Stimulated activated CD8-positive, alpha-beta memory T cell treated with anti-CD3 and anti-CD28 coated beads, Interleukin-7, amount 100 ng/mL, for 24 hours (primary cell): ENCODE data around the gene UBE2I.
"Not testable (repeated sequence)": the region's sequence is repeated elsewhere in the genome, so short reads cannot be mapped to it uniquely, and the experiment has no call there.

Experiments used
- DNase-seq: peaks from one replicate; pipeline ENCODE4 v3.0.0-alpha.2; 2020; ENCODE audit warnings: low read depth

Gene UBE2I

DNA sequence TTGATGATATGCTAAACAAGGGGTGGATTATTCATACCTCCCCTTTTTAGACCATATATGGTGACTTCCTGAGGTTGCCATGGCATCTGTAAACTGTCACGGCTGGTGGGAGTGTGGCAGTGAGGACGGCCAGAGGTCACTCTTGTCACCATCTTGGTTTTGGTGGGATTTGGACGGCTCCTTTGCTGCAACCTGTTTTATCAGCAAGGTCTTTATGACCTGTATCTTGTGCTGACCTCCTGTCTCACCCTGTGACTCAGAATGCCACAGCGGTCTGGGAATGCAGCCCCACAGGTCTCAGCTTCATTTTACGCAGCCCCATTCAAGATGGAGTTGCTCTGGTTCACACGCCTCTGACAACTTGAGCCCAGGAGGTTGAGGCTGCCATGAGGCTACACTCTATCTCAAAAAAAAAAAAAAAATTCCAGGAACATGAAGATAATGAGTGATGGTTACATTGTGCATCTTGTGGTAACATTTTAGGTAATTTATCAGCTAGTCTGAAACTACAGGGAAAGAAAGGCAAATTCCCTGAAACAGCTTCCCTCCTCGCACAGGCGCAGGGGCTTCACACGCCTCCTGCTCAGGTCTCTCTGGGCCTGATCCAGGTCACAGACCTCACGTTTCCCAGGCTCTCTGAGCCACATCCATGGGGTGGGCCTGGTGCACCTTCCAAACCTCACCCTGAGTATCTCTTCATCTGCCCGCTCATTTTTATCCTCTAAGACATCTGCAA is 15.3 kb upstream of the UBE2I start:
- DNase-seq: no peak

DNA sequence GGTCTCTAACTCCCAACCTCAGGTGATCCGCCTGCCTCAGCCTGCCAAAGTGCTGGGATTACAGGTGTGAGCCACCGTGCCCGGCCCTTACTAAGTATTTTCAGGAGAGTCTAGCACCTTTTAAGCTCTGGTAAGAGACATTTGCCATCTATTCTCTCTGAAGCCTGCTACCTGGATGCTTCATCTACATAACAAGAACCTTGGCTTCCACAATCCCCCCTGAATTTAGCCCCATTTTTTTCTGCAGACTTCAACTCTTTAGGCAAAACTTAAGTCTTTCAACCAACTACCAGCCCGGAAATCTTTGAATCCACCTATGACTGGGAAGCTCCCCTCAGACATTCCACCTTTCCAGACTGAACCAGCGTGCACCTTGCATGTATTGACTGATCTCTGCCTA is 14.0 kb upstream of the UBE2I start:
- no peak for DNase-seq

DNA sequence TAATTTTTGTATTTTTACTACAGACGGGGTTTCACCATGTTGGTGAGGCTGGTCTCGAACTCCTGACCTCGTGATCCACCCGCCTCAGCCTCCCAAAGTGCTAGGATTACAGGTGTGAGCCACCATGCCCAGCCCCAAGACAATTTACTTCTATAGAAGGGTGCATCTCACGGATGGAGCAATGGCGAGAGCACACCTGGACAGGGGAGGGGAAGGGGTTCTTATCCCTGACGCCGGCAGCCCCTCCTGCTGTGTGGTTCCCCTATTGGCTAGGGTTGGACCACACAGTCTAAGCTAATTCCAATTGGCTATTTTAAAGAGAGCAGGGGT is 12.8 kb upstream of the UBE2I start:
- DNase-seq: not testable (repeated sequence)

DNA sequence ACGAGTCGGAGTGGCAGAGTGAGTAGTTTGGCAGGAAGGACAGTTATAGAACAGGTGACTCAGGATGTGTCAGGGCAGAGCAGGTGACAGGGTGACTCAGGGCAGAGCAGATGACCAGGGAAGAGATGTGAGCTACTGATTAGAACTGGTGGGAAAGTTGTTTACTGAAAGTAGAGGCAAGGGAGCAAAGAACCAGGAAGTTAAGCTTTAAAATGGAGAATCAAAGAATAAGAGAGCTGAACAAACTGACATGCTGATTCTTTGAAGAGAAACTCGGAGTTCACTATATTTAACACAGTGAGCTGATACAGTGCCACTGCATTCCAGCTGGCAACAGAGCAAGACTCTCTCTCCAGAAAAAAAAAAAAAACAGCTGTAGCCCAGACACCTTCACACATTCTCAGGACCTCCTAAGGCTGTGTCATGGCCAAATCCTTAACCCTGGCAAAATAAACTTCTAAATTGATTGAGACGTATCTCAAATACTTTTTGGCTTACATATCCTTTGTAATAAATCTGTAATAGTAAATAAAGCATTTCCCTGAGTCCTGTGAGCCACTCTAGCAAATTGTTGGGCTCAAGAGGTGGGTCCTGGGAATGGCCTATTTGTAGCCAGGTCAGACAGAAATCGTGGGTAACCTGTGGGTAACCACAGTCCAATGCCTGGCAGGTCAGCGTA is 12.3 kb upstream of the UBE2I start:
- no peak for DNase-seq

DNA sequence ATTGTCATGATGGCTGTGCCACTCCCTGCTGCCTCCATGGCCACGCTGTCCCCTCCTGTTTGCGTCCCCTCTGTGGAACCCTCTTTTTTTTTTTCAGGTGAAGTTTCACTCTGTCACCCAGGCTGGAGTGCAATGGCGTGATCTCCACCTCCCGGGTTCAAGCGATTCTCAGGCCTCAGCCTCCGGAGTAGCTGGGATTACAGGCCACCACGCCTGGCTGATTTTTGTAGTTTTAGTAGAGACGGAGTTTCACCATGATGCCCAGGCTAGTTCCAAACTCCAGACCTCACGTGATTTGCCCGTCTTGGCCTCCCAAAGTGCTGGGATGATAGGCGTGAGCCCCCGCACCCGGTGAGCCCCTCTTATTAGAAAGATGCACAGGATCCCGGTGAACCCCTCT is 11.0 kb upstream of the UBE2I start:
- DNase-seq: no peak

DNA sequence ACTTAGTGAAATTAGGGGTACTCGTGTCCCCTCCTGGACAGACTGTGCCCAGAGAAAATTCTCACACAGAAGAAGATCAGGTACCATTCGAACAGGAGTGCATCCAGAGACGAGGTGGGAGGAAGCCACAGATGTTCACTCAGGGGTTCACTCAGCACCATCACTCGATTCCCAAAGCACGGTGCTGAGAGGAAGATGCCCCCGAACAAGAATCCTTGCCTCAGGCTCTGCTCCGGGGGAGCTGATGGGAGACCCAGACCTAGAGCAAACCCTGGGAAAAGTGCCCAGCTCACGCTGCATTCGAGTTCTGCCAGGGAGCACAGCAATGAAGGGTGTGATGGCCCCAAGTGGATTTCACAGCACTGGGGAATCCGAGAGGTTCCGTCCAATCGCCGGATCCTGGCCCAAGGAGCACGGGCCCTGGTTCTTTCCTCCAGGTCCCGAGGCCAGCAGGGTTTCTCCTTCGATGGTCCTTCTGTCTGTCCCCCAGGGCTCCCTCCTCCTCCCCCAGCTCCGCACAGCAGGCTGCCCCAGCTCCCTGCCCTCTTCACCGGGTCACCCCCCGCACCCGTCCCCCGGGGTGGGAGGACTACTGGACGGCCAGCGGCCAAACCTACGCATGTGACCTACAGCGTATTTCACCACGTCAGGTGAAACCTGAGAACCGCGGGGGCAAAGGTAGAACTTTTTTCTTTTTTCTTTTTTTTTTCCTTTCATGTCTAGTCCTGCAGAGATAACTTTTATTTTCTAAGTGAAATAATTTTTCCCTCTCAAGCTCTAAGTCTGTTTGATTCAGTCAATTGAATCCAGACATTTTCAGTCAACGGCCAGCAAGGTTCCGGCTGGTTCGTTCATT is 10.2 kb upstream of the UBE2I start:
- no peak for DNase-seq

DNA sequence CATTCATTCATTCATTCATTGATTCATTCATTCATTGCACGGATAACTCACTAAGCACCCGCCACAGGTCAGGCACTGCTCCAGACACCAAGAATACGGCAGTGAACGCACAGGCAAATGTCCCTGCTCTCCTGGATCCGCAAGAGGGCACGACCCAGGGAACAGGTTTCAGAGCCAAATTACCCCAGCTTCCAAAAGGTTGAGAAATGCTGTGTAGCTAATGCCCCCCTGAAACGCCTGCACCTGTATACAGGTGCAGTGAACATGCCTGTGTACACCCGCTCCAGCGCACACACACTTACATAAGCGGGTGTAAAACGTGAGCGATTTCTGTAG is 9.6 kb upstream of the UBE2I start:
- no peak for DNase-seq

DNA sequence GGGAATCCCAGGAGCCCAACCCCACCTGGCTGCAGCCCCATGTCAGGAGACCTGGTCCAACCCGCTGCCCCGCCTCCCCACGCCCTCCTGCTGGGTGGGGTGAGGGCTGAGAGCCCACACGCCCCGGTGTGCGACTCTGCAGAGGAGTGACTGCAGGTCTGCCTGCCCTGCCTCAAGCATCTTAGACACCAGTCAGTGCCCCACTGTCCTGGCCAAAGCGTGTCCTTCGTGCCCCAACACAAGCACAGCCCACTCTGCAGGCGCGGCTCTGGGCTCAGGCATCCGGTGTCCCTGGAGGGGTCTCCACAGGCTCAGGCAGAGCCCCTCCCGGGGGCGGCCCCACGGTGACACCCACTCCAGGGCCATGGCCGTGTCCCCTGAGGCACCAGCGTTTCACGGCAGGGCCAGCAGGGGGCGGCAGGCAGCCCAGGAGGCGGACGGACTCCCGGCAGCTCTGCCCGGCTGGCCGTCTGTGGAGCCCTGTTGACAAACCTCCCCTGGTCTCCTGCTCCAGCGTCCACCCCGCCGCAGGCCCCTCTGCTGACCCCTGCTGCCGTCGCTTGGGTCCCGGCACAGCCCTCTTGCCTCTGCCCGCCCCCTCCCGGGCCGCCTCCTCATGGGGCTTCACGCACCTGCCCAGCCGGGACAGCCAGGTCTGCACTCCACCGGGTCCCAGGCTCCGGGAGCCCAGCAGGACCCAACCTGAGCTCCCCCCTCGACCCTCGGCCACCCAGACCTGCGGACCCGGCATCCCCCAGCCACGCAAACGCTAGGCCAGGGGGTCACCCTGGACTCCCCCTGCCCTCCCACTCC is 8.6 kb upstream of the UBE2I start:
- peak; percentile 49 for DNase-seq

DNA sequence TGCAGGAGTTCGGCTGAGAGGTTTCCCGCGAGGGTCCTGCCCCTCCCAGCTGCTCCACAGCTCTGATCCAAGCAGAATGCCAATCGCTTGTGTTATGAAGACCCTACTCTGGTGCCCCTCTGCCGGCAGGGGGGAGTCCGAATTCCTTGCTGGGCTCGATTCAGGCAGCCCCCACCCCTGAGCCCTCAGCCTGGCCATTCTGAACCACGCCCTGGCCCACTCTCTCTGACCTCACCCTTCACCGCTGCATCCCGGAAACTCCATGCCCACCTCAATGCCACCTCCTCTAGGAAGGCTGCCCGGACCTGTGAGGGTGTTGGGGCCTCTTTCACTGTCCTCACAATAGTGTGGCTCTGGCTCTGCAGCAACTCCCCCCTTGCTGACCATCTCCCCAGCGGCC is 7.9 kb upstream of the UBE2I start:
- DNase-seq: no peak

DNA sequence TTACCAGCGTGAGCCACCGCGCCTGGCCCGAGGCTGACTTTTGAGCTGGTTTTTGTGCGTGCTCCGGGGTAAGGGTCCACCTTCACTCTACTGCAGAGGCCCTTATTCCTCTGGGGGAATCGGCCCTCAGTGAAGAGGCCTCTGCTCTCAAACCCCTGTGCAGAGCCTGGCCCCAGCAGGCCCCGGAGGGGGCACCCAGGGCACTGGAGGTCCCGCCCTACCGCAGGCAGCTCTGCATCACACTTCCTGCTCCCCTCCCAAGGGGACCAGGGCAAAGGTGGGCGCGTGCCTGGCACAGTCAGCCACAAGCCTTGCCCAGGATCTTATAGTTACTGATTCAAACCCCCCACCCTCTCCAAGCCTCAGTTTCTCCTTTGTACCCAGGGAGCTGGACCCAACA is 3.6 kb upstream of the UBE2I start:
- DNase-seq: no peak

DNA sequence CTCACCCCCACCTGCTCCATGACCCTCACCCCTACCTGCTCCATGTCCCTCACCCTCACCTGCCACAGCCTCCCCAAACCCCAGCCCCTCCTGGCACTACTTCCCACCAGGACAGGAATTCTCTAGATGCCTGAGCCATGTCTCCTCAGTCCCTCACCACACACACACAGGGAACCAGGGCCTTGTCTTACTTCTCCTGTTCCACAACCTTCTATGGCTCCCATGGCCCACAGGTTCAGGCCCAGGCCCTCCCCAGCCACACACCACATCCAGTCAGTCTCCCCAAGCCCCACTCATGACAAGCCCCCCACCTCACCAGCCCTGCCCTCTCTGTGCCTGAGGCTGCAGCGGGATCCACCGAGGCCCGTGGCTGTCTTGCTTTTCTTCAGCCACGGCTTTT is 3.1 kb upstream of the UBE2I start:
- no peak for DNase-seq

DNA sequence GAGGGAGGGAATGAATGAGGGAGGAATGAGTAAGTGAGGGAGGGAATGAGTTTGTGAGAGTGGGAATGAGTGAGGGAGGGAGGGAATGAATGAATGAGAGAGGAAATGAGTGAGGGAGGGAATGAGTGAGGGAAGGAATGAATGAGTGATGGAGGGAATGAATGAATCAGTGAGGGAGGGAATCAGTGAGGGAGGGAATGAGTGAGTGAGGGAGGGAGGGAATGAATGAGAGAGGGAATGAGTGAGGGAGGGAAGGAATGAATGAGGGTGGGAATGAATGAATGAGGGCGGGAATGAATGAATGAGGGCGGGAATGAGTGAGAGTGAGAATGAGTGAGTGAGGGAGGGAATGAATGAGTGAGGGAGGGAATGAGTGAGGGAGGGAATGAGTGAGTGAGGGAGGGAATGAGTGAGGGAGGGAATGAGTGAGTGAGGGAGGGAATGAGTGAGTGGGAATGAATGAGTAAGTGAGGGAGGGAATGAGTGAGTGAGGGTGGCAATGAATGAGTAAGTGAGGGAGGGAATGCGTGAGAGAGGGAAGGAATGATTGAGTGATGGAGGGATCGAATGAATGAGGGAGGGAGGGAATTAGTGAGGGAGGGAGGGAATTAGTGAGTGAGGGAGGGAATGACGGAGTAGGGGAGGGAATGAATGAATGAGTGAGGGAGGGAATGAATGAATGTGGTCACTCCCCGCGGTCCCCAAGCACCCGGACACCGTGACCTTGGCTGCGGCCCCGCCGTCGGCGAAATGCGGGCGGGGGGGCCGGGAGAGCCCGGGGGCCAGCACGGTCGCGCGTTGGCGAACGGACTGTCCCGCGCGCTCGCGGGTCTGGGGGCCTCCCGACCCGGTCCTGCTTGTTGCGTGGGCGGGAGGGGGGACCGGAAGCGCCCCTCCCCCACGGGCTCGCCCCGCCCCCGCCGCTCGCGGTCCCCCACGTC is 1.1 kb upstream of the UBE2I start:
- DNase-seq: no peak

DNA sequence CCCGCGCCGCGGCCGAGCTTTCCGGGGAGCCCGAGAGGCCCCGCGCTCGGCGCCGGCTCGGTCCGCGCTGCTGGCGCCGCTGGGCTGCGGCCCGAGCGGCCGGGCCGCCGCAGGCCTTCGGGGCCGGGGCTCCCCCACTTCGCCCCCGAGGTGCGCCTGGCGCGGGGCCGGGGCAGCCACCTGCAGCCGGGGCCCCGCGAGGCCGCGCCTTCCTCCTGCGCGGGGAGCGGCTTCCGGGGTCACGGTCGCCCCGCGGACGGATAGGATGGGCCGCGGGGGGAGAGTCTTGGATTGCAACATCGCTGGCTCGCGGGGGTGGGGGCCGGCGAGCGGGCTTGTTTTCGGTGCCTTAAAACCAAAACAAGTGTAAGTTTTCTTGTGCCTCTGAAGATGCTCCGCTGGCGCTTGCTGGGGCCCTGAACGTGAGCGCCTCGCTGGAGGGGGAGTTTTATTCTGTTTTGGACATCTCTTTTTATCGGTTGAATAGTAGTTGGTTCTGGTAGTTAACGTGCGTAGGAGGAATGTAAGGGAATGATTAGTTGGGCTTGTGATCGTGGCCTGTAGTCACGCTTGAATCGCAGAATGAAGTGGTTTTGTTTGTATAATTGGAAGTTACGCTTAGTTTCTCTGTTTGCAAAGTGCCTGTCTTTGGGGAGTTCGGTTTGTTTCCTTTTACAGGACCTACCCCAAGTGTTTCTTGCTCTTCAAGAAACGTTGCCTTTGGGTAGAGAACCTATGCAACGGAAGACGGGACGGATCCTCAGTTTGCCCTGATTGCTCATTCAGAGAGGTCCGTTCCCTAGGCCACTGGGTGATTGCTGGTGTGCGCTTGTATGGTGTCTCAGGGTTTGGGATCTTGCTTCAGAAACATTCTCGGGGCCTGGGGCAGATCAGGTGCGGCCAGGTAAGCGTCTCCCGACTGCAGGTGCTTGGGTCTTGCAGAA is 724 bp downstream of the UBE2I start:
- no peak for DNase-seq

DNA sequence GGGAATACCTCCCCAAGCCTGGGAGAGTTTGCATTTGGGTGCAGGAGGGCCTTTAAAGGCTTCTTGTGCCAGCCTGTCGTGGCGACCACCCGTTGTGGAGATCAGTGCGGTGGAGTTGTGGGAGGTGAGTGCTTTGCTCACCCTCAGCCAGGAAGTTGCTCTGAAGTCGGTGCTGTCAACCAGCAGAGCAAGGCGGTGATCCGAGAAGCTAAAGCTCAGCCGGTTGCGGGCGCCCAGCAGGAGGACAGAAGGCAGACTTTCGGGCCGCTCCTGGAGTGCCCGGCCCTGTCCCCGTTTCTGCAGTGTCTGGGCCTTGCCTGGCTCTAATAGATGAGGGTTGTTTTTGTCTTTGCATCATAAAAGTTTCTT is 1.4 kb downstream of the UBE2I start:
- DNase-seq: no peak

DNA sequence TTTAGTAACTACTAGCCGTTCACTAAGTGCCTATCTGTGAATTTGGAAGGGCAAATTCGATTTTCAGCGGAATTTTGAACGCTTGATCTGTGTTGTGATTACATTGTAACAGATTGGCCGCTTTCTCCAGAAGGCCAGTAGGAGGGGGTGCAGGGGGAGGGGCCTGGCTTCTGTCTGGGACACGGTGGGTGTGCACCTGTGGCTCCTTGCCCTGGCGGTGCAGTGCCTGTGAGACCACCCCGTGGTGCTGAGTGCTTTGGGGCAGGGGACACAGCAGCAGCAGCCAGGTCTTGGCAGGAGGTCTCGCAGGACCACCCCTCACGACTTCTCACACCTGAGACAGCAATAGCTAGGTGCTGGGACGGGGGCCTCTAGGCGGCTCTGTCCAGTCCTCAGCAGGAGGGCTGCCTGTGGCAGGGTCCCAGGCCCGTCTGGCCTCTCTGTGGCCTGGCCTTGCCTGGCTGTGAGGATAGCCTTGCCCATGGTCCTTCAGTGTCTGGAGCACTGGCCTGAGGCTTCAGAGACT is 1.8 kb downstream of the UBE2I start:
- DNase-seq: no peak

DNA sequence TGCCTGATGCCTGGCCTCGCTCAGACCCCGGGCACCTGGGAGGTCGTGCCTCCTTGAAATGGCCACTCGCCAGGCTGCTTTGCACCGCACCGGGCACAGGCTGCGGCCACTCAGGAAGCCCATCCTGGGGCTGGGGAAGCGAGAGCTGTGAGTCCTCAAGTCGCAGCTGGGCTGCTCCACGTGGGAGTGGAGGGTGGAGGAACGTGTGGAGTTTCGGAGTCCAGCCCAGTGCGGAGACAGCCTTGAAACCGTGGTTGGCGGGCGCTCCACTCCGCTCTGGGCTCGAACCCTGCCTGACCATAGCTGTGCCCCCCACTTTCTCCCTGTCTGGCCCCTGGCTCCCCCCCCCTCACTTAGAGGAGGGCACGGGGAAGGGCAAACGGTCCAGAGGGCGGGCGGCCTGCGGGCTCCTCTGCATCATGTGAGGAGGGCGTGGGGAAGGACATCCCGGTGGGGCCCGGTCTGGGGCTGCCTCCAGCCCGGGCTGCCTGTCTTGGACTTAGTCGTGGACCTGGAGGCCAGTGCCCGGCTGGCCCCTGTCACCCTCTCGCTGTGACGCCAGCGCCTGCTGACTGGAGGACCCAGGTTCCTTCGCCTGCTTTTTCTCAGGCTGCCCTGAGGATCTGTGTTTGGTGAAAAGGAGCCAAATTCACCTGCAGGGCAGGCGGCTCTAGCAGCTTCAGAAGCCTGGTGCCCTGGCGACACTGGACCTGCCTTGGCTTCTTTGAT is 2.5 kb downstream of the UBE2I start:
- DNase-seq: no peak

DNA sequence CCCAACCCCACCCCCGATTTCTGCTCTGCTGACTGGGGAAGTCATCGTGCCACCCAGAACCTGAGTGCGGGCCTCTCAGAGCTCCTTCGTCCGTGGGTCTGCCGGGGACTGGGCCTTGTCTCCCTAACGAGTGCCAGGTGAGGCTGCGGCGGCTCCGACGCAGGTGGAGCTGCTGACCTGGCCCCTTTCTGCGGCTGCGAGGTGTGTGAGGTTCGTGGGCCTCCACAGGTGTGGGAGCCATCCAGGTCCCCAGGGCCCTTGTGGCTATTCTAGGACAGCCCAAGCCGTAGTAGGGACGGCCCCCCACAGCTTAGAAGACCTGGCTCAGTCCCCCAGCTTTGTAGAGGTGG is 3.0 kb downstream of the UBE2I start:
- DNase-seq: no peak

DNA sequence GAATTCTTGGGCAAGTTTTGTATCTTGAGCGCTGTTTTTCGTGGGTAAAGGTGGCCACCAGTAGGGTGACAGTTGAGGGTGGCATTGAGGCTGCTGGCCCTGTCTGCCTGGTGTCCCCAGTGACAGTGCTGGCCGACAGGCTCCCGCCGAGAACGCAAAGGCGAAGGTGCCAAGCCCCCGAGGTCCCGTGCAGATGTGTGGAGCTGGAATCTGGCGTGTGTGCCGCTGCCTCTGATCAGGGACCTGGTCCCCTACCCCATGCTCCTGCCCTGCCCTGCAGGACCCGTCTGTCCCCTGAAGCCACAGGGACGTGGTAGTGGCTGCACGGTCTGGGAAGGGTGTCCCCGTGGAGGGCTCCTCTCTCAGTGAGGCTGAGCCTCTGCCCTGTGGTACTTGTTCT is 3.5 kb downstream of the UBE2I start:
- no peak for DNase-seq

DNA sequence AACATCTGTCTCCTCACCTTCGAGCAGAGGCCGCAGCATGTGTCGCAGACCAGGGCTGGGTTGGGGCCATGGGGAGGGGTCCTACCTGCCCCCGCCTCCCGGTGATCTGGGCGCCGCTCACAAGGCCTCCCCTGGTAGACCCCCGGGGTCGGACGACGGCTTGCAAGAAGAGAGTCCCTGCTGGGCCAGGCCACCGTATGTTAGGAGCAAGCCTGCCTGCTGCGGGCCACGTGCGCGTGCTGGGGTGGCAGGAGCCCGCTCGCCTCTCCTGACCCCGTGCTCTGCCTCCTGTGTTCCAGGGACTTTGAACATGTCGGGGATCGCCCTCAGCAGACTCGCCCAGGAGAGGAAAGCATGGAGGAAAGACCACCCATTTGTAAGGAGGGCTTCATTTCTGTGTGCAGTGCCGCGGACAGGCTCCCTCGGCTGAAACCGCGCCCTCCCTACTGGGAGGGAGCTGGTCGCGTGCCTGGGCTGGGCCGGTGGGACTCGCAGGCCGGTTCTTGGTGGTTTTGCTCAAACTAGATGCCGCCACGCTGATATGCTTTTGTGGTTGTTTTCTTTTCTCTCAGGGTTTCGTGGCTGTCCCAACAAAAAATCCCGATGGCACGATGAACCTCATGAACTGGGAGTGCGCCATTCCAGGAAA is 4.4 kb downstream of the UBE2I start:
- DNase-seq: no peak
